Calu3 (cell line): ENCODE measurements around the gene SOHLH1. TPM values are rescaled to one million over a fixed set of nuclear protein-coding genes. Genes with fewer than 3 reads are reported as not detected.

Source experiments
- BruUV-seq: library from RNA; stranded (reverse); fragments of 400-500 nt; replicated peaks from 2 replicates; lab custom pipeline; 2021; lab: Mats Ljungman, UMichigan
- CTCF ChIA-PET: fragments of 300-600 bp; sonication (Branson Sonifier 250); formaldehyde crosslinking; loops from one replicate; lab custom pipeline; 2022; ENCODE audit warnings: antibody characterized with exemption; lab: Charles Lee
- DNase-seq: peaks from one replicate; pipeline ENCODE4 v3.0.0; 2022
- H3K27ac Mint-ChIP-seq: one replicate; pipeline ENCODE4 v1.8.0; 2022; ENCODE audit warnings: mixed read lengths; ENCODE audit not compliant: unreplicated experiment
- H3K27me3 Mint-ChIP-seq: one replicate; pipeline ENCODE4 v1.8.0; 2022; ENCODE audit warnings: mixed read lengths; ENCODE audit not compliant: unreplicated experiment
- H3K36me3 Mint-ChIP-seq: one replicate; pipeline ENCODE4 v1.8.0; 2022; ENCODE audit warnings: mild to moderate bottlenecking, moderate library complexity, mixed read lengths; ENCODE audit not compliant: insufficient read depth, unreplicated experiment
- H3K4me1 Mint-ChIP-seq: one replicate; pipeline ENCODE4 v1.8.0; 2022; ENCODE audit warnings: mild to moderate bottlenecking, low read depth, mixed read lengths; ENCODE audit not compliant: unreplicated experiment
- H3K4me3 Mint-ChIP-seq: one replicate; pipeline ENCODE4 v1.8.0; 2022; ENCODE audit warnings: mild to moderate bottlenecking, low read depth, moderate library complexity, mixed read lengths; ENCODE audit not compliant: unreplicated experiment
- H3K9me3 Mint-ChIP-seq: one replicate; pipeline ENCODE4 v1.8.0; 2022; ENCODE audit warnings: low read depth, mixed read lengths; ENCODE audit not compliant: unreplicated experiment
- intact Hi-C: fragments of 100-400 bp; cut with micrococcal nuclease; formaldehyde crosslinking; loops from one replicate; pipeline ENCODE4 v1.10.0; 2022; ENCODE audit not compliant: unreplicated experiment
- total RNA-seq: library from RNA; stranded (reverse); gene quantifications from 2 replicates; pipeline ENCODE4 v1.2.3, GENCODE V29; 2022
- TF ChIP-seq, protein P1 (sequence below): fragments of 200-600 bp; IDR thresholded peaks from one replicate; pipeline ENCODE4 v1.8.0; 2022; ENCODE audit warnings: antibody characterized with exemption; ENCODE audit not compliant: unreplicated experiment

Gene SOHLH1
- total RNA-seq, 1 experiment from 2014 or later = not detected

DNA sequence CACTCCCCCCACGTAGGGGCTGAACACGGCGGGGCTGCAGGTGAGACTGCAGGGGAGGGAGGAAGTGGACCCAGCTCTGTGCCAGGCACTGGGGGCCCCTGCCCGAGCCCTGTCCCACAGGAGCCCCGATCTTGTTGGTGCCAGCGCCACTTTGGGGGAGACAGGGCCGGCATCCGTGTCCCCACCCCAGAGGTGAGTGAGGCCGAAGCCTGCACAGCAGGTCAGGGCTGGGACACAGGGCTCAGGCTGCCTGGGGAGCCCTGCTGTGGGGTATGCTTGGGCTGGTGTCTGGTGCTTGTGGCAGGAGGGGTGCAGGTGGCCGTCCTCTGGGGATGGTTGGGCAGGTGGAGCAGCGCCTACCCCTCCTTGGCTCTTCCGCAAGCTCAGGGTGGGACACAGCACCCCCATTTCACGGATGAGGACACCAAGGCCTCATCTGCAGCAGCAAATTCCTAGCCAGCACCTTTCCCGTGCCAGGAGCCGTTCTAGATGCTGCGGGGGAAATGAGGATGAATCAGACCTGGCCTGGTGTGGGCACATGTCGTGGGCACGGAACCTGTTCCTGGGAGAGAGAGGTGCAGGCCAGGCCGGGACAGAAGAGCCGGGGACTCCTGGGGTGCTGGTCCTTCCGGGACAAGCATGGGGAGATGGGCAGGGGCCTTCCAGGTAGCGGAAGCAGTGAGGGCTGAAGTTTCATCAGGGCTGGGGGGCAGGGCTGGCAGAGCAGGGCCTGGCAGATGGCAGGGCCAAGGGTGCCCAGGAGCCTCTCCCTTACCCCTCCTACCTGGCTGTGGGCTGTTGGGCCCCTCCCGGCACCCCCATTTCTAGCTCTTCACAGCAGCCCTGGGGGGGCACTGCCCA lies 37.9 kb upstream of the SOHLH1 start:
- intact Hi-C loops = no loop called here
- no TSS peak for BruUV-seq
- Mint-ChIP-seq H3K4me3 (no peak overlapping the region), H3K36me3 (no peaks in the 10 kb centered on the region), H3K4me1 (peaks cover 16% of the 10 kb centered on the region), H3K27me3 (peaks cover 72% of the 10 kb centered on the region), H3K9me3 (peaks cover 2% of the 10 kb centered on the region), H3K27ac (no peak overlapping the region)
- TF ChIP-seq, protein P1, sequence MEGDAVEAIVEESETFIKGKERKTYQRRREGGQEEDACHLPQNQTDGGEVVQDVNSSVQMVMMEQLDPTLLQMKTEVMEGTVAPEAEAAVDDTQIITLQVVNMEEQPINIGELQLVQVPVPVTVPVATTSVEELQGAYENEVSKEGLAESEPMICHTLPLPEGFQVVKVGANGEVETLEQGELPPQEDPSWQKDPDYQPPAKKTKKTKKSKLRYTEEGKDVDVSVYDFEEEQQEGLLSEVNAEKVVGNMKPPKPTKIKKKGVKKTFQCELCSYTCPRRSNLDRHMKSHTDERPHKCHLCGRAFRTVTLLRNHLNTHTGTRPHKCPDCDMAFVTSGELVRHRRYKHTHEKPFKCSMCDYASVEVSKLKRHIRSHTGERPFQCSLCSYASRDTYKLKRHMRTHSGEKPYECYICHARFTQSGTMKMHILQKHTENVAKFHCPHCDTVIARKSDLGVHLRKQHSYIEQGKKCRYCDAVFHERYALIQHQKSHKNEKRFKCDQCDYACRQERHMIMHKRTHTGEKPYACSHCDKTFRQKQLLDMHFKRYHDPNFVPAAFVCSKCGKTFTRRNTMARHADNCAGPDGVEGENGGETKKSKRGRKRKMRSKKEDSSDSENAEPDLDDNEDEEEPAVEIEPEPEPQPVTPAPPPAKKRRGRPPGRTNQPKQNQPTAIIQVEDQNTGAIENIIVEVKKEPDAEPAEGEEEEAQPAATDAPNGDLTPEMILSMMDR = no peak
- CTCF ChIA-PET = no interaction called here
- DNase-seq = no peak

DNA sequence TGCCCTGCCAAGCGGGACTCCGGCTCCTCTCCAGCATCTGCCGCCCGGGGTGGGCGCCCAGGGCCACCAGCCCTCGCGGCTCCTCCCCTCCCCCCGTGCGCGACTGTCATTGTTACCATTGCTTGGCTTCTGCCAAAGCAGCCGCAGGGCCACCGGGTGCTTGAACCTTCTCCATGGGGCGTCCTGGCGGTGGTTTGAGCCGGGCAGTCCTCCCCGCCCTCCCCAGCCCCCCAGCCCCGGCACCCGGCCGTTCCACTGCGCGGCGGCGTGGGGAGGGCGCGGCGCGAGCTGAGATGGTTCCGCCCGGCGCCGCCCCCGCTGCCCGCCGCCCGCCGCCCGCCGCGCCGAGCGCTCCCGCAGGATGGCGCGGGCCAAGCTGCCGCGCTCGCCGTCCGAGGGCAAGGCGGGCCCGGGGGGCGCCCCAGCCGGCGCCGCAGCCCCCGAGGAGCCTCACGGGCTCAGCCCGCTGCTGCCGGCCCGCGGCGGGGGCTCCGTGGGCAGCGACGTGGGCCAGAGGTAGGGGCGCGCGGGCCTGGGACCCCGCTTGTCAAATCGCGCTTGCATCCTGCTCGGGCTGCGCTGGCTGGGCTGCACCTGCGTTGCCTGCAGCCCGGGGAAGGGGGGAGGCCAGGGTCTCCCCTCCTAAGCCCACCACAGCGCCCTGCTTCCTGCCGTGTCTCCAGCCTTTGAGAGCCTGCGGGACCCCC lies 37.1 kb upstream of the SOHLH1 start:
- Mint-ChIP-seq H3K9me3 (peaks cover 2% of the 10 kb centered on the region), H3K27ac (no peak overlapping the region), H3K4me3 (no peak overlapping the region), H3K27me3 (peaks cover 75% of the 10 kb centered on the region), H3K4me1 (peaks cover 16% of the 10 kb centered on the region), H3K36me3 (no peaks in the 10 kb centered on the region)
- no peak for DNase-seq
- no TSS peak for BruUV-seq
- TF ChIP-seq, protein P1 = no peak
- intact Hi-C loops = no loop called here
- CTCF ChIA-PET = no interaction called here

GRCh38 chr9:135734616-135735144 lies 35.4 kb upstream of the SOHLH1 start:
- peaks cover 16% of the 10 kb centered on the region for H3K4me1 Mint-ChIP-seq
- TF ChIP-seq, protein P1 = no peak
- H3K27me3 Mint-ChIP-seq = peaks cover 84% of the 10 kb centered on the region
- H3K27ac Mint-ChIP-seq = no peak overlapping the region
- H3K9me3 Mint-ChIP-seq = peaks cover 2% of the 10 kb centered on the region
- no TSS peak for BruUV-seq
- CTCF ChIA-PET = no interaction called here
- no peak for DNase-seq
- H3K4me3 Mint-ChIP-seq = no peak overlapping the region
- intact Hi-C loops = no loop called here
- no peaks in the 10 kb centered on the region for H3K36me3 Mint-ChIP-seq

DNA sequence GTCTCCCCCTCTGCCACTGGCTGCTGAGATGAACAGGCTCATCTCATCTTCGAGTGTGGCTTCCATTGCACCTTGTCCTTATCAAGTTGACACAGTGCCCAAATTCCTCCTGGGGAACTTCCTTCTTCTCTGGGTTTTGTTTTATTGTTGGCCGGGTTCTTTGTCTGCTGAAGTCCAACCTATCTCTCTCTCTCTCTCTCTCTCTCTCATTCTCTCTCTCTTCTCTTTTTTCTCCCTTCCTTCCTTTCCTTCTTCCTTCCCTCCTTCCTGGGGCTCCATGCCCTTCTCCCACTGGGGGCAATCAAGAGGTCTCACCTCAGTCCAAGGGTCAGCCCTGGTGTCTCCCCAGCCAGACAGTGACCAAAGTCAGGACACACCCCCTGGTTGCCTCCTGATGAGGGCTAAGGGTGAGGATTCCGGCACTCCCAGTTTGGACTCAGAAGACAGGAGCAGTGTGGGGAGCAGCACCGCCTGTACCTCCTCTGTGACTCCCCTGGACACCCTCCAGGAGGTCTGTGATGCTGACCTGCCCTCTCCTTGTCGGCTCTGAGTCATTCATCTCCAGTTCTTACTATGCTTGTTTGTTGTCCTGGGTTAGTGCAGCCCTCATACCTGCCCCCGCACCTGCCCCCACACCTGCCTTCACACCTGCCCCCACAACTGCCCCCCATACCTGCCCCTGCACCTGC lies 33.4 kb upstream of the SOHLH1 start:
- H3K9me3 Mint-ChIP-seq = peaks cover 2% of the 10 kb centered on the region
- peaks cover 16% of the 10 kb centered on the region for H3K4me1 Mint-ChIP-seq
- TF ChIP-seq, protein P1 = no peak
- peaks cover 88% of the 10 kb centered on the region for H3K27me3 Mint-ChIP-seq
- DNase-seq = no peak
- no peaks in the 10 kb centered on the region for H3K36me3 Mint-ChIP-seq
- intact Hi-C loops = no loop called here
- no TSS peak for BruUV-seq
- CTCF ChIA-PET = no interaction called here
- no peak overlapping the region for H3K27ac Mint-ChIP-seq
- H3K4me3 Mint-ChIP-seq = no peak overlapping the region
